ENCODE data around the gene SERPINB12. TPM values are rescaled to one million over a fixed set of nuclear protein-coding genes. Genes with fewer than 3 reads are reported as not detected.

Gene SERPINB12
- total and polyA plus RNA-seq, 4 experiments from 2014 or later: not detected

- no peaks in the 10 kb centered on the region for H3K9me3 ChIP-seq (ENCODE audit: control insufficient read depth in 1 of 2, low read length in 2 of 2)
- H3K4me3 Mint-ChIP-seq: no peak overlapping the region
- no peaks in the 10 kb centered on the region for H3K36me3 Mint-ChIP-seq
- CTCF ChIA-PET (ENCODE audit: partially characterized antibody): no interaction called here
- no peaks in the 10 kb centered on the region for H3K27me3 ChIP-seq (ENCODE audit: insufficient read depth, low read length)
- intact Hi-C loops (cut with micrococcal nuclease): no loop called here
- no peaks in the 10 kb centered on the region for H3K4me1 ChIP-seq (ENCODE audit: insufficient read depth, low read length)
- H3K27ac ChIP-seq (ENCODE audit: low read depth, low read length): no peak overlapping the region
- H3K4me3 ChIP-seq (ENCODE audit: low read length in 2 of 2): no peak overlapping the region
- no peak for DNase-seq
- peaks cover 7 to 15% of the 10 kb centered on the region in 2 donors for H3K27me3 Mint-ChIP-seq
- no peaks in the 10 kb centered on the region for H3K36me3 ChIP-seq (ENCODE audit: insufficient read depth, low read length)
- no peaks in the 10 kb centered on the region for H3K4me1 Mint-ChIP-seq
- POLR2A ChIA-PET (ENCODE audit: partially characterized antibody): no interaction called here
- H3K9me3 Mint-ChIP-seq: no peaks in the 10 kb centered on the region
- H3K27ac Mint-ChIP-seq: no peak overlapping the region
Observed at GRCh38 chr18:63550068-63550467, 7.9 kb downstream of the SERPINB12 start.

GRCh38 chr18:63551769-63552168, 9.6 kb downstream of the SERPINB12 start:
- Histone ChIP-seq H3K9me3 (ENCODE audit: control insufficient read depth in 1 of 2, low read length in 2 of 2) (no peaks in the 10 kb centered on the region), H3K4me1 (ENCODE audit: insufficient read depth, low read length) (no peaks in the 10 kb centered on the region), H3K27me3 (ENCODE audit: insufficient read depth, low read length) (no peaks in the 10 kb centered on the region), H3K4me3 (ENCODE audit: low read length in 2 of 2) (no peak overlapping the region), H3K27ac (ENCODE audit: low read depth, low read length) (no peak overlapping the region), H3K36me3 (ENCODE audit: insufficient read depth, low read length) (no peaks in the 10 kb centered on the region)
- intact Hi-C loops (cut with micrococcal nuclease): no loop called here
- no peak for DNase-seq
- Mint-ChIP-seq H3K9me3 (no peaks in the 10 kb centered on the region), H3K4me1 (no peaks in the 10 kb centered on the region), H3K27ac (no peak overlapping the region), H3K4me3 (no peak overlapping the region), H3K27me3 (peaks cover 6 to 10% of the 10 kb centered on the region in 2 donors), H3K36me3 (no peaks in the 10 kb centered on the region)
- ChIA-PET POLR2A (ENCODE audit: partially characterized antibody) (no interaction called here), CTCF (ENCODE audit: partially characterized antibody) (no interaction called here)

- no peaks in the 10 kb centered on the region for H3K27me3 ChIP-seq (ENCODE audit: insufficient read depth, low read length)
- no peak overlapping the region for H3K4me3 Mint-ChIP-seq
- no peaks in the 10 kb centered on the region for H3K36me3 Mint-ChIP-seq
- no peak overlapping the region for H3K27ac Mint-ChIP-seq
- H3K4me1 ChIP-seq (ENCODE audit: insufficient read depth, low read length): no peaks in the 10 kb centered on the region
- no peaks in the 10 kb centered on the region for H3K4me1 Mint-ChIP-seq
- CTCF ChIA-PET (ENCODE audit: partially characterized antibody): no interaction called here
- H3K4me3 ChIP-seq (ENCODE audit: low read length in 2 of 2): no peak overlapping the region
- POLR2A ChIA-PET (ENCODE audit: partially characterized antibody): no interaction called here
- H3K9me3 Mint-ChIP-seq: no peaks in the 10 kb centered on the region
- H3K27ac ChIP-seq (ENCODE audit: low read depth, low read length): no peak overlapping the region
- no peak for DNase-seq
- no peaks in the 10 kb centered on the region for H3K9me3 ChIP-seq (ENCODE audit: control insufficient read depth in 1 of 2, low read length in 2 of 2)
- intact Hi-C loops (cut with micrococcal nuclease): no loop called here
- H3K36me3 ChIP-seq (ENCODE audit: insufficient read depth, low read length): no peaks in the 10 kb centered on the region
- peaks cover 6 to 11% of the 10 kb centered on the region in 2 donors for H3K27me3 Mint-ChIP-seq
Observed at GRCh38 chr18:63552581-63552980, 10.4 kb downstream of the SERPINB12 start.

- Mint-ChIP-seq H3K4me1 (no peaks in the 10 kb centered on the region), H3K27me3 (peaks cover 3 to 8% of the 10 kb centered on the region in 2 donors), H3K4me3 (peak overlapping the region in 1 of 8 donors; percentile 9), H3K9me3 (no peaks in the 10 kb centered on the region), H3K27ac (no peak overlapping the region), H3K36me3 (no peaks in the 10 kb centered on the region)
- no peaks in the 10 kb centered on the region for H3K27me3 ChIP-seq (ENCODE audit: insufficient read depth, low read length)
- intact Hi-C loops (cut with micrococcal nuclease): no loop called here
- no peaks in the 10 kb centered on the region for H3K36me3 ChIP-seq (ENCODE audit: insufficient read depth, low read length)
- ChIA-PET POLR2A (ENCODE audit: partially characterized antibody) (no interaction called here), CTCF (ENCODE audit: partially characterized antibody) (no interaction called here)
- no peaks in the 10 kb centered on the region for H3K9me3 ChIP-seq (ENCODE audit: control insufficient read depth in 1 of 2, low read length in 2 of 2)
- H3K27ac ChIP-seq (ENCODE audit: low read depth, low read length): no peak overlapping the region
- H3K4me3 ChIP-seq (ENCODE audit: low read length in 2 of 2): no peak overlapping the region
- H3K4me1 ChIP-seq (ENCODE audit: insufficient read depth, low read length): no peaks in the 10 kb centered on the region
- DNase-seq: no peak
Observed at GRCh38 chr18:63553081-63553480, 10.9 kb downstream of the SERPINB12 start.

GRCh38 chr18:63559567-63560491, 17.7 kb downstream of the SERPINB12 start:
- CTCF ChIA-PET (ENCODE audit: partially characterized antibody): no interaction called here
- Mint-ChIP-seq H3K4me3 (no peak overlapping the region), H3K9me3 (peaks cover 0 to 2% (median 0%) of the 10 kb centered on the region in 8 donors), H3K27me3 (peaks cover 5 to 10% of the 10 kb centered on the region in 2 donors), H3K4me1 (no peaks in the 10 kb centered on the region), H3K27ac (no peak overlapping the region), H3K36me3 (no peaks in the 10 kb centered on the region)
- Histone ChIP-seq H3K4me1 (ENCODE audit: insufficient read depth, low read length) (no peaks in the 10 kb centered on the region), H3K36me3 (ENCODE audit: insufficient read depth, low read length) (no peaks in the 10 kb centered on the region), H3K27me3 (ENCODE audit: insufficient read depth, low read length) (no peaks in the 10 kb centered on the region), H3K4me3 (ENCODE audit: low read length in 2 of 2) (no peak overlapping the region), H3K9me3 (ENCODE audit: control insufficient read depth in 1 of 2, low read length in 2 of 2) (no peaks in the 10 kb centered on the region), H3K27ac (ENCODE audit: low read depth, low read length) (no peak overlapping the region)
- intact Hi-C loops (cut with micrococcal nuclease): no loop called here
- POLR2A ChIA-PET (ENCODE audit: partially characterized antibody): no interaction called here
- no peak for DNase-seq

- Histone ChIP-seq H3K36me3 (ENCODE audit: insufficient read depth, low read length) (no peaks in the 10 kb centered on the region), H3K4me3 (ENCODE audit: low read length in 2 of 2) (no peak overlapping the region), H3K27me3 (ENCODE audit: insufficient read depth, low read length) (no peaks in the 10 kb centered on the region), H3K4me1 (ENCODE audit: insufficient read depth, low read length) (no peaks in the 10 kb centered on the region), H3K27ac (ENCODE audit: low read depth, low read length) (no peak overlapping the region), H3K9me3 (ENCODE audit: control insufficient read depth in 1 of 2, low read length in 2 of 2) (no peaks in the 10 kb centered on the region)
- ChIA-PET POLR2A (ENCODE audit: partially characterized antibody) (no interaction called here), CTCF (ENCODE audit: partially characterized antibody) (no interaction called here)
- DNase-seq: no peak
- H3K27ac Mint-ChIP-seq: no peak overlapping the region
- no peaks in the 10 kb centered on the region for H3K4me1 Mint-ChIP-seq
- H3K9me3 Mint-ChIP-seq: peaks cover 0 to 2% (median 0%) of the 10 kb centered on the region in 8 donors
- intact Hi-C loops (cut with micrococcal nuclease): no loop called here
- H3K36me3 Mint-ChIP-seq: no peaks in the 10 kb centered on the region
- no peak overlapping the region for H3K4me3 Mint-ChIP-seq
- H3K27me3 Mint-ChIP-seq: peaks cover 3 to 10% of the 10 kb centered on the region in 2 donors
Observed at GRCh38 chr18:63562284-63562683, 20.1 kb downstream of the SERPINB12 start.

GRCh38 chr18:63564021-63564420, 21.9 kb downstream of the SERPINB12 start:
- peaks cover 5 to 10% of the 10 kb centered on the region in 2 donors for H3K27me3 Mint-ChIP-seq
- H3K4me1 Mint-ChIP-seq: no peaks in the 10 kb centered on the region
- Histone ChIP-seq H3K4me3 (ENCODE audit: low read length in 2 of 2) (no peak overlapping the region), H3K36me3 (ENCODE audit: insufficient read depth, low read length) (no peaks in the 10 kb centered on the region), H3K27ac (ENCODE audit: low read depth, low read length) (no peak overlapping the region), H3K27me3 (ENCODE audit: insufficient read depth, low read length) (no peaks in the 10 kb centered on the region), H3K9me3 (ENCODE audit: control insufficient read depth in 1 of 2, low read length in 2 of 2) (no peaks in the 10 kb centered on the region), H3K4me1 (ENCODE audit: insufficient read depth, low read length) (no peaks in the 10 kb centered on the region)
- H3K4me3 Mint-ChIP-seq: no peak overlapping the region
- ChIA-PET POLR2A (ENCODE audit: partially characterized antibody) (no interaction called here), CTCF (ENCODE audit: partially characterized antibody) (no interaction called here)
- intact Hi-C loops (cut with micrococcal nuclease): no loop called here
- no peaks in the 10 kb centered on the region for H3K36me3 Mint-ChIP-seq
- peaks cover 0 to 2% (median 0%) of the 10 kb centered on the region in 8 donors for H3K9me3 Mint-ChIP-seq
- no peak for DNase-seq
- no peak overlapping the region for H3K27ac Mint-ChIP-seq

Measured in CD4-positive, alpha-beta memory T cell (primary cell).